Measurements from ENCODE around the gene ASCC1. TPM values are rescaled to one million over a fixed set of nuclear protein-coding genes. Genes with fewer than 3 reads are reported as not detected.
A peak's percentile ranks its signal among the peaks of the same experiment; 100 is the strongest.
"Not testable (repeated sequence)": the region's sequence is repeated elsewhere in the genome, so short reads cannot be mapped to it uniquely, and the experiment has no call there.

Gene ASCC1
- total and polyA plus RNA-seq, 2 donors: 29.7 to 33.5 TPM

GRCh38 chr10:72254813-72255568 lies 38.9 kb upstream of the ASCC1 start:
- Histone ChIP-seq H3K36me3 (ENCODE audit: insufficient read depth) (no peaks in the 10 kb centered on the region), H3K27ac (ENCODE audit: low read depth) (peak overlapping the region; percentile 92), H3K4me1 (ENCODE audit: insufficient read depth) (no peaks in the 10 kb centered on the region), H3K4me3 (ENCODE audit: low read depth, low read length) (no peak overlapping the region)
- 9% methylated on average over 15 of the region's 15 CpGs for WGBS
- no peak for DNase-seq (ENCODE audit: extremely low spot score)

GRCh38 chr10:72253578-72253977 lies 37.5 kb upstream of the ASCC1 start:
- Histone ChIP-seq H3K4me1 (ENCODE audit: insufficient read depth) (no peaks in the 10 kb centered on the region), H3K27ac (ENCODE audit: low read depth) (peak overlapping the region; percentile 43), H3K36me3 (ENCODE audit: insufficient read depth) (no peaks in the 10 kb centered on the region), H3K4me3 (ENCODE audit: low read depth, low read length) (no peak overlapping the region)
- no peak for DNase-seq (ENCODE audit: extremely low spot score)
- 85% methylated on average over 7 of the region's 7 CpGs for WGBS

- WGBS: 73% methylated on average over 3 of the region's 3 CpGs
Observed at GRCh38 chr10:72252972-72253371, 36.9 kb upstream of the ASCC1 start.

GRCh38 chr10:72251635-72252034 lies 35.6 kb upstream of the ASCC1 start:
- Histone ChIP-seq H3K4me3 (ENCODE audit: low read depth, low read length) (no peak overlapping the region), H3K4me1 (ENCODE audit: insufficient read depth) (peaks cover 2% of the 10 kb centered on the region), H3K27ac (ENCODE audit: low read depth) (no peak overlapping the region), H3K36me3 (ENCODE audit: insufficient read depth) (no peaks in the 10 kb centered on the region)
- no peak for DNase-seq (ENCODE audit: extremely low spot score)
- 93% methylated on average over 6 of the region's 6 CpGs for WGBS

More at GRCh38 chr10:72252972-72253371, 36.9 kb upstream of the ASCC1 start:
- Histone ChIP-seq H3K4me3 (ENCODE audit: low read depth, low read length) (no peak overlapping the region), H3K36me3 (ENCODE audit: insufficient read depth) (no peaks in the 10 kb centered on the region), H3K27ac (ENCODE audit: low read depth) (peak overlapping the region; percentile 24), H3K4me1 (ENCODE audit: insufficient read depth) (no peaks in the 10 kb centered on the region)
- no peak for DNase-seq (ENCODE audit: extremely low spot score)

GRCh38 chr10:72250666-72251065 lies 34.6 kb upstream of the ASCC1 start:
- no peak for DNase-seq (ENCODE audit: extremely low spot score)
- no peak overlapping the region for H3K4me3 ChIP-seq (ENCODE audit: low read depth, low read length)

GRCh38 chr10:72249176-72249862 lies 33.2 kb upstream of the ASCC1 start:
- peak overlapping the region; percentile 92 for H3K27ac ChIP-seq (ENCODE audit: low read depth)
- 91% methylated on average over 17 of the region's 17 CpGs for WGBS
- not testable (repeated sequence) for DNase-seq (ENCODE audit: extremely low spot score); H3K4me1 ChIP-seq (ENCODE audit: insufficient read depth); H3K36me3 ChIP-seq (ENCODE audit: insufficient read depth); H3K4me3 ChIP-seq (ENCODE audit: low read depth, low read length)

More at GRCh38 chr10:72250666-72251065, 34.6 kb upstream of the ASCC1 start:
- 36% methylated on average over 1 of the region's 1 CpG for WGBS
- peaks cover 2% of the 10 kb centered on the region for H3K4me1 ChIP-seq (ENCODE audit: insufficient read depth)
- no peaks in the 10 kb centered on the region for H3K36me3 ChIP-seq (ENCODE audit: insufficient read depth)
- no peak overlapping the region for H3K27ac ChIP-seq (ENCODE audit: low read depth)

GRCh38 chr10:72248468-72249151 lies 32.5 kb upstream of the ASCC1 start:
- Histone ChIP-seq H3K27ac (ENCODE audit: low read depth) (peak overlapping the region; percentile 92), H3K36me3 (ENCODE audit: insufficient read depth) (no peaks in the 10 kb centered on the region), H3K4me3 (ENCODE audit: low read depth, low read length) (no peak overlapping the region), H3K4me1 (ENCODE audit: insufficient read depth) (peaks cover 5% of the 10 kb centered on the region)
- DNase-seq (ENCODE audit: extremely low spot score): no peak
- WGBS: 14% methylated on average over 10 of the region's 10 CpGs

- 10% methylated on average over 3 of the region's 3 CpGs for WGBS
- DNase-seq (ENCODE audit: extremely low spot score): no peak
- Histone ChIP-seq H3K4me3 (ENCODE audit: low read depth, low read length) (no peak overlapping the region), H3K4me1 (ENCODE audit: insufficient read depth) (peaks cover 5% of the 10 kb centered on the region), H3K27ac (ENCODE audit: low read depth) (peak overlapping the region; percentile 28), H3K36me3 (ENCODE audit: insufficient read depth) (no peaks in the 10 kb centered on the region)
Observed at GRCh38 chr10:72245949-72246525, 30.0 kb upstream of the ASCC1 start.

- 34% methylated on average over 5 of the region's 5 CpGs for WGBS
- Histone ChIP-seq H3K27ac (ENCODE audit: low read depth) (peak overlapping the region; percentile 85), H3K36me3 (ENCODE audit: insufficient read depth) (no peaks in the 10 kb centered on the region), H3K4me1 (ENCODE audit: insufficient read depth) (peaks cover 5% of the 10 kb centered on the region), H3K4me3 (ENCODE audit: low read depth, low read length) (no peak overlapping the region)
- no peak for DNase-seq (ENCODE audit: extremely low spot score)
Observed at GRCh38 chr10:72244573-72245038, 28.5 kb upstream of the ASCC1 start.

- no peak overlapping the region for H3K4me3 ChIP-seq (ENCODE audit: low read depth, low read length)
- no peaks in the 10 kb centered on the region for H3K36me3 ChIP-seq (ENCODE audit: insufficient read depth)
- peaks cover 5% of the 10 kb centered on the region for H3K4me1 ChIP-seq (ENCODE audit: insufficient read depth)
- WGBS: 37% methylated on average over 11 of the region's 11 CpGs
- no peak for DNase-seq (ENCODE audit: extremely low spot score)
- H3K27ac ChIP-seq (ENCODE audit: low read depth): peak overlapping the region; percentile 66
Observed at GRCh38 chr10:72243822-72244437, 27.9 kb upstream of the ASCC1 start.

- peaks cover 5% of the 10 kb centered on the region for H3K4me1 ChIP-seq (ENCODE audit: insufficient read depth)
- H3K36me3 ChIP-seq (ENCODE audit: insufficient read depth): no peaks in the 10 kb centered on the region
- DNase-seq (ENCODE audit: extremely low spot score): no peak
- no peak overlapping the region for H3K4me3 ChIP-seq (ENCODE audit: low read depth, low read length)
- no peak overlapping the region for H3K27ac ChIP-seq (ENCODE audit: low read depth)
- WGBS: 70% methylated on average over 4 of the region's 4 CpGs
Observed at GRCh38 chr10:72242675-72243074, 26.6 kb upstream of the ASCC1 start.

GRCh38 chr10:72241691-72242252 lies 25.7 kb upstream of the ASCC1 start:
- H3K4me1 ChIP-seq (ENCODE audit: insufficient read depth): peaks cover 4% of the 10 kb centered on the region
- no peak overlapping the region for H3K27ac ChIP-seq (ENCODE audit: low read depth)
- no peak for DNase-seq (ENCODE audit: extremely low spot score)
- H3K36me3 ChIP-seq (ENCODE audit: insufficient read depth): no peaks in the 10 kb centered on the region
- H3K4me3 ChIP-seq (ENCODE audit: low read depth, low read length): no peak overlapping the region
- 92% methylated on average over 8 of the region's 8 CpGs for WGBS

- DNase-seq (ENCODE audit: extremely low spot score): no peak
- H3K27ac ChIP-seq (ENCODE audit: low read depth): no peak overlapping the region
- H3K36me3 ChIP-seq (ENCODE audit: insufficient read depth): no peaks in the 10 kb centered on the region
- 98% methylated on average over 6 of the region's 7 CpGs for WGBS
- H3K4me1 ChIP-seq (ENCODE audit: insufficient read depth): peaks cover 4% of the 10 kb centered on the region
- H3K4me3 ChIP-seq (ENCODE audit: low read depth, low read length): no peak overlapping the region
Observed at GRCh38 chr10:72240371-72240770, 24.3 kb upstream of the ASCC1 start.
